GM19455 (cell line): Measurements from ENCODE around the gene DAND5.

Experiments
- ATAC-seq: cut with Tn5 transposase; IDR thresholded peaks from one replicate; pipeline ENCODE4 v1.9.1; 2021; ENCODE audit not compliant: unreplicated experiment

Gene DAND5

GRCh38 chr19:13008926-13009787 is 39.8 kb downstream of the DAND5 start:
- no peak for ATAC-seq

GRCh38 chr19:13010038-13010991 is 40.9 kb downstream of the DAND5 start:
- no peak for ATAC-seq

GRCh38 chr19:13010992-13011652 is 41.7 kb downstream of the DAND5 start:
- no peak for ATAC-seq

- no peak for ATAC-seq
These were observed 42.4 kb downstream of the DAND5 start for GRCh38 chr19:13011653-13012389.

- ATAC-seq: no peak
These were observed 43.0 kb downstream of the DAND5 start for GRCh38 chr19:13012390-13012689.

- ATAC-seq: no peak
These were observed 43.6 kb downstream of the DAND5 start for GRCh38 chr19:13012690-13013608.

GRCh38 chr19:13013649-13014048 is 44.3 kb downstream of the DAND5 start:
- ATAC-seq: no peak

GRCh38 chr19:13014101-13014920 is 44.9 kb downstream of the DAND5 start:
- no peak for ATAC-seq

- no peak for ATAC-seq
These were observed 45.5 kb downstream of the DAND5 start for GRCh38 chr19:13014921-13015280.

GRCh38 chr19:13015361-13016223 is 46.2 kb downstream of the DAND5 start:
- ATAC-seq: no peak

GRCh38 chr19:13016245-13016627 is 46.9 kb downstream of the DAND5 start:
- no peak for ATAC-seq

GRCh38 chr19:13016628-13017305 is 47.4 kb downstream of the DAND5 start:
- no peak for ATAC-seq

GRCh38 chr19:13017306-13018034 is 48.1 kb downstream of the DAND5 start:
- ATAC-seq: no peak

- ATAC-seq: no peak
These were observed 48.9 kb downstream of the DAND5 start for GRCh38 chr19:13018035-13018914.

- ATAC-seq: no peak
These were observed 50.0 kb downstream of the DAND5 start for GRCh38 chr19:13019332-13019731.

- ATAC-seq: no peak
These were observed 50.6 kb downstream of the DAND5 start for GRCh38 chr19:13020002-13020414.
